ENCODE measurements around the gene PER3.

- TF ChIP-seq CTCF (IDR thresholded peaks at IDR 0.05): no peak
- TF ChIP-seq POLR2A (IDR thresholded peaks at IDR 0.05): no peak
These were observed 84.1 kb downstream of the PER3 start for GRCh38 chr1:7868070-7868780.
